HCEC 1CT (cell line): ENCODE results near the gene CNTN5.
"Not testable (repeated sequence)": the region's sequence is repeated elsewhere in the genome, so short reads cannot be mapped to it uniquely, and the experiment has no call there.

Experiments used
- DNase-seq: peaks from one replicate; pipeline ENCODE4 v3.0.0-alpha.2; 2017

Gene CNTN5

DNA sequence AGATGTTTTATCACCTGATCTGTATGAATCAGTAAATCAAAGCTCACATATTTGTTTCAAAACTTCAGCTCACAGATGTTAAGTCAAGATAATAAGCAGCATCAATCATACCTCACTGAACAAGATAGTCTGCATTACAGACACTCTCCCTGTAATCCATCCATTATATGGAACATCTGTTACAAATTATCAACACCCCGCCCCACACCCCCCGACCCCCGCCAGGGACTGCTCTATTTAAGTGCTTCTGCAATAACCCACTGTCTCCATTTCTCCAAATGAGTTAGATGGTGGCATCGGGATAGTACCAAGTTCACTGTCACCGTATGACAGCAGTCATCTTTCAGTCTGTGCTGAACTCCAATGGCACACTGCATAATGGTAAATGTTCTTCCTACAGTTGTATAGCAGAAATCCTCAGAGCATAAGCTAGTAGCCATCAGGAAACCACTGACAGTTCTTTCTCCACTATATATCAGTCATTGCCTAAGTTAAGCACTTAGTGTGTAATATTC, 1219.3 kb downstream of the CNTN5 start:
- no peak for DNase-seq

- DNase-seq, result no peak
These were observed 1227.0 kb downstream of the CNTN5 start for GRCh38 chr11:100247704-100248103.

GRCh38 chr11:100257238-100257803, 1236.6 kb downstream of the CNTN5 start:
- DNase-seq, result not testable (repeated sequence)

DNA sequence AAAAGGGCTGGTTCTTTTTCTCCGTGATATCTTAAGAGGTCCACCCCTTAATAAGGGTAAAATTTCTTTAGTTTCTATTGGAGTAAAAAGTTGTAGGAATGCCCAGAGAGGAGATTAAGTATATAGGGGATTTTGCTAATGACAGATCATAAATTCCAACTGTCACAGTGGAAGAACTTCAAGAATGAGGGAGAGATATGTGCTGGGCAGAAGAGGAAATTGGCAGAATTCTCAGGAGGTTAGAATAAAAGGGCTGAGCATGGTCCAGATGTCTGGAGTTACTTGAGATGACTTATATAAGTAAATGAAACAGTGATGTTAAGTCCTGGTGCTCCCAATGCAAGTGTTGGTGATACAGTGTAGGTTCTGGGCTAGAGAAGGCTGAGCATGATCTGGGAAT, 1248.8 kb downstream of the CNTN5 start:
- DNase-seq, result no peak

DNA sequence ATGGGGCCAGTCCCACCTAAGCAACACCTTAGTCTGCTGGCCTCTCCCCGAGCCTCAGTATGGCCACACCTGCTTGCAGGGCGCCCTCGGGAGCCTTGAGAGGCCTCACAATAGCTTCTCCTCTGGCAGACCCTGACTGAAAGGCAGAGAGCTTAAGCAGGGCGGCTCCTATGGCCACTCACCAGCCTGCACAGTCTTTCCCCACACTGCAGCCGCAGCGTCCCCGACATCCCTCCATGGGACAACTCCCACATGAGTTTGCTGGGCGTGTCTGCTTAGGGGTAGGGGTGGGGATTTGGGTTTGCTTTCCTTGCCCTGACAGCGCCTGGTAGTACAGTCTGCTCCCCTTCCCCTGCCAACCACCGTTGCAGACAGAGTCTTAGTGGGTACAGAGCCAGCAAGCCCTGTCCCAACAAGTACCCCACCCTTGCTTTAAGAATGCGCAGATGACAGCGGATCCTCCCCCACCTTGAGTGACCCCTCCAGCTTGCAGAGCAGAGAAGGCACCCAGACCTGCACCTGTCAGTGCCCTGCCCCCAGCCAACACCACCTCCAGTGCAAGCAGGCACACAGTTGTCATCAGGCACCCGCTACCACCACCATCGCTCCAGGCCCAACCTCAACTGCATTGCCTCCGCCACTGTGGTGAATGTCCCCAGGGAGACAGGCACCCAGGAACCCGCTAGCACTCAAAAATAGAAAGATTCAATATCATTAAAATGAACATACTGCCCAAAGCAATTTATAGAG, 1252.5 kb downstream of the CNTN5 start:
- no peak for DNase-seq

- not testable (repeated sequence) for DNase-seq
These were observed 1253.7 kb downstream of the CNTN5 start for GRCh38 chr11:100274466-100274865.

GRCh38 chr11:100294748-100295147, 1274.0 kb downstream of the CNTN5 start:
- DNase-seq, result no peak

GRCh38 chr11:100296051-100296679, 1275.4 kb downstream of the CNTN5 start:
- DNase-seq, result no peak

GRCh38 chr11:100297516-100297915, 1276.8 kb downstream of the CNTN5 start:
- DNase-seq, result no peak

GRCh38 chr11:100302824-100303223, 1282.1 kb downstream of the CNTN5 start:
- no peak for DNase-seq

- no peak for DNase-seq
These were observed 1283.1 kb downstream of the CNTN5 start for GRCh38 chr11:100303897-100304296.

- DNase-seq, result no peak
These were observed 1287.5 kb downstream of the CNTN5 start for GRCh38 chr11:100308202-100308601.

DNA sequence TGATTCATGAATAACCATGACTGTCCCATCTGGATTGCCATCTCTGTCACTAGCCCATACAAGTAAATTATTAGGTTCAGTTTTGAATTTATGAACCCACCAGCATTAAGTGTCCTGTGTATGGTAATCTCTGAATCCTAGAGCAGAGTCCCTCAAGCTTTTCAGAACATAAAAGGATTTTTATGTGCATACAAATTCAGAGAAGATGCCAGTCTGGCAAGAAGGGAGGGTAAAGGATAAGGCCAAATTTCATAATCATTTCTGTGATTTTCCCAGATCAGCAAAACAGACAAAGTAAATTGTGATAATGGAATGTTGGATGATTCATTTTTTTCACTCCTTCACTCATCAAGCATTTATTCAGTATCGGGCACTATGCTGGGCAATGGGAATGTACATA, 1295.2 kb downstream of the CNTN5 start:
- DNase-seq, result no peak

DNA sequence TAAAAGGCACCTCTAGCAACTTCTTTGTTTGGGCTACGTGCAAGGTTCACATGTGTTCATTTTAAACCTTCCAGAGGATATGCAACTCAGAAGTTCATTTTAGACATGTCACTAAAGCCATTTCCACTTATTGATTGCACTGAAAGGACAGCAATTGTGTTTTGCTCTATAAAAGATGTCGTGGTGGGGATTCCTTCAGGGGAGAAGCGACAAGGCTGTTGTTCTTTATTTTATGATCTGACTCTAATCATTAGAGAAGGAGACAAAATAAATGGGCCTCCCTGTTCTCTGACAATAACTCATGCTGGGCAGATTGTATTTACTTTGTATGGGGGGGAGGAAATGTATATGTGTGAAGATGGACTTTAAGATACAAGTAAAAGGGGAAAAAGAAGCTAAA, 1296.2 kb downstream of the CNTN5 start:
- no peak for DNase-seq

- DNase-seq, result no peak
These were observed 1298.9 kb downstream of the CNTN5 start for GRCh38 chr11:100319691-100320090.

DNA sequence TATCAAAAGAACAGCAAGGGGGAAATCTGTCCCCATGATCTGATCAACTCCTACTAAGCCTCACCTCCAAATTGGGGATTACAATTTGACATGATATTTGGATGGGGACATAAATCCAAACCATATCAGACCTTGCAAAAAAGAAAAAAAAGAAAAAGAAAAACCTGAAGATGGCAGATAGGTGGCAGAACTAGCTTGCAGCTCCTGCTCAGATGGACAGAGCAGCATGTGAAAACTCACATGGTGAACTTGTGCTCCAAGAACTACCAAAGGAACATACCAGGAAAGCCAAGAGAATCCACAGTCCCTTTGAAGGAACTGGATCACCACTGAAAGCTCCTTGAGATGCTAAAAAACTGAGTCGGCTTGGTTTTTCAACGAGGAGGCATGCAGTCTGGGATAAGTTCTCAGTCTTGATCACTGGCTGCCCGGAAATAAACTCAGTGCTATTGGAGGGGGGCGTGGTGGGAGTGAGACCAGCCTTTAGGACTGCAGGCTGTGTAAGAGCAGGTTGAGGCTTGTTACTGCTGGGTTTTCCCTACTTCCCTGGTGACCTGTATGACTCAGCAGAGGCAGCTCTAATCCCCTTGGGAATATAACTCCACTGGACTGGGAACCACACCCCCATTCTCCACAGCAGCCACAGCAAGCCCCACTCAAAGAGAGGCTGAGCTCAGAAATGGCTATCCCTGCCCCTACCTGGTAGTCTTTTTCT, 1308.0 kb downstream of the CNTN5 start:
- no peak for DNase-seq

- no peak for DNase-seq
These were observed 1308.6 kb downstream of the CNTN5 start for GRCh38 chr11:100329352-100329751.

- DNase-seq, result no peak
These were observed 1316.1 kb downstream of the CNTN5 start for GRCh38 chr11:100336873-100337272.

DNA sequence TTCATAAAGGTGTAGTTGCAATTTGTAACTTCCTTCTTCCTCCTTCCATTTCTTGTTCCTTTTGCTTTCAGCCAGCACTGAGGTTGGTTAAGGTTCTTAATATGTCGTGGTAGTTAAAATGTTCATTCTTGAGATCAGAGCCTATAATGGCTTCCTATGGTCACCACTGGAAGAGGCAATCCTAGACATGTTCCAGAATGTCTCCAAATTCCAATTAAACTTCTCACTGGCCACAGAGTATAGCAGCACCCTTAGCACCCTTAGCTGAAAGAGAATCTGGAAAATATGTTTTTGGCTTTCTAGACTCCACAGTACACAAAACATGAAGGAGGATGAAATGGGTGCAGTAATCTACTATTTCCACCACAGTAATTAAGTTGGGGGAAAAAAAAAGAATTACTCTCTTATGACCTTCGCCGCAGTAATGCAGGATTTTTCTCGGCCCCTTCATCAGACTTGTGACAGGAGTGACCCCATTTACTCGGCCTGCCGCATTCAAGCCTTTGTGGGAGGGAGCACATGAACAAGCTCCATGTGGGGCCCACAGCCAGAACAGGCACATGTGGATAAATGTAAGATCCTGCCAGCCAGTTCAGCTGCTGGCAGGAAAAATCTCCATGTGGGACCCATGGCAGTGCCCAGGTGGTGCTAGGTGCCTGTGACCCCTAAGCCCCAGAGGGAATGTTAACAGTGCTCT, 1317.5 kb downstream of the CNTN5 start:
- no peak for DNase-seq

- DNase-seq, result no peak
These were observed 1319.9 kb downstream of the CNTN5 start for GRCh38 chr11:100340466-100341319.

DNA sequence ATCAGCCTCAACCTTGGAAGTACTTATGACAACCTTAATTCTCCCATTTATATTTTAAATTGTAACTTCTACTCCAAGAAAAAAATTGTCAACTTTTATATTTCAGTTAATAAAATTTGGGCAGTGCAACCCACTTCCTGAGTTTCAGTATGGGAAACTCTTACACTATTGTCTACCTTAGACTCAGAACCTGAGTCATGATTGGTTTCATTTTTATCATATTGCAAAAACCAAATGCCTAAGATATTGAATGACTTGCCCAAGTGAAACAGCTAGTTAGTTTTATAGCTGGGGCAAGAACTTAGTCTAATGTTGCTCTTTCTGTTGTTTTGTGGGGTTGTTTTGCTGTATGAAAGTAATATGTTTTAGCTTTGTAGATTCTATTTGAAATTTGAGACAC, 1332.3 kb downstream of the CNTN5 start:
- DNase-seq, result no peak

DNA sequence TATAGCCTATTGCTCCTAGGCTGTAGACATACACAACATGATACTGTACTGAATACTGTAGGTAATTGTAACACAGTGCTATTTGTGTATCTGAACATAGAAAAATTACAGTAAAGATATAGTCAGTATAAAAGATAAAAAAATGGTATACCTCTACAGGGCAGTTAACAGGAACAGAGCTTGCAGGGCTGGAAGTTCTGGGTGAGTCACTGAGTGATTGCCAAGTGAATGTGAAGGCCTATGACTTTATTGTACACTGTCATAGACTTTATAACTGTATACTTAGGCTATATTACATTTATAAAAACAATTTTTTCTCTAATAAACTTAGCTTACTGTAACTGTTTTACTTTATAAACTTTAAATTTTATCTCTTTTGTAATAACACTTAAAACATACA, 1334.0 kb downstream of the CNTN5 start:
- DNase-seq, result no peak
